Osteoblast (primary cell): Measurements from ENCODE around the gene NEU2. TPM values are rescaled to one million over a fixed set of nuclear protein-coding genes. Genes with fewer than 3 reads are reported as not detected.

ENCODE experiments used
- DNase-seq: peaks from one replicate; pipeline ENCODE4 v3.0.0; 2011; ENCODE audit warnings: low spot score, mixed read lengths; ENCODE audit not compliant: insufficient read length; ENCODE audit errors: missing footprints
- H2AFZ ChIP-seq: 2 replicates; pipeline ENCODE4 v1.6.0; 2011; ENCODE audit warnings: mild to moderate bottlenecking, low read length
- H3K27ac ChIP-seq: 2 replicates; pipeline ENCODE4 v1.5.1; 2011; ENCODE audit warnings: mild to moderate bottlenecking, low read depth, low read length, moderate library complexity
- H3K27me3 ChIP-seq: 2 replicates; pipeline ENCODE4 v1.6.0; 2012; ENCODE audit warnings: mild to moderate bottlenecking, control low read depth, inconsistent platforms, low read length, moderate library complexity; ENCODE audit not compliant: insufficient read depth
- H3K36me3 ChIP-seq: 2 replicates; pipeline ENCODE4 v1.5.1; 2011; ENCODE audit warnings: mild to moderate bottlenecking, low read length, control low read depth, moderate library complexity; ENCODE audit not compliant: insufficient read depth
- H3K4me1 ChIP-seq: 2 replicates; pipeline ENCODE4 v1.5.1; 2011; ENCODE audit warnings: mild to moderate bottlenecking, low read length, control low read depth, moderate library complexity; ENCODE audit not compliant: insufficient read depth
- H3K4me2 ChIP-seq: 2 replicates; pipeline ENCODE4 v1.6.0; 2011; ENCODE audit warnings: mild to moderate bottlenecking, low read length; ENCODE audit not compliant: insufficient read depth
- H3K4me3 ChIP-seq: fragments of 200-600 bp; sonication (generic); 3 replicates; pipeline ENCODE4 v1.5.1; 2012; ENCODE audit warnings: mild to moderate bottlenecking, low read length, inconsistent platforms; ENCODE audit not compliant: insufficient read depth
- H3K79me2 ChIP-seq: 2 replicates; pipeline ENCODE4 v1.6.0; 2012; ENCODE audit warnings: mild to moderate bottlenecking, low read length, control low read depth, inconsistent platforms; ENCODE audit not compliant: insufficient read depth
- H3K9me3 ChIP-seq: 2 replicates; pipeline ENCODE4 v1.5.1; 2011; ENCODE audit warnings: low read depth, low read length, control low read depth
- H4K20me1 ChIP-seq: 2 replicates; pipeline ENCODE4 v1.6.0; 2012; ENCODE audit warnings: mild to moderate bottlenecking, low read length, control low read depth; ENCODE audit not compliant: insufficient read depth
- total RNA-seq: library from RNA; depleted of rRNA; stranded (reverse); fragments of >200 nt; gene quantifications from 2 replicates; pipeline ENCODE4 v1.2.3, GENCODE V29; 2012
- TF ChIP-seq, protein P1 (sequence below): IDR thresholded peaks from 2 replicates; pipeline ENCODE4 v1.5.1; 2011; ENCODE audit warnings: mild to moderate bottlenecking, low read depth, low read length, moderate library complexity; ENCODE audit errors: extremely low read depth

NEU2 gene
- total RNA-seq, 1 donor, result not detected

DNA sequence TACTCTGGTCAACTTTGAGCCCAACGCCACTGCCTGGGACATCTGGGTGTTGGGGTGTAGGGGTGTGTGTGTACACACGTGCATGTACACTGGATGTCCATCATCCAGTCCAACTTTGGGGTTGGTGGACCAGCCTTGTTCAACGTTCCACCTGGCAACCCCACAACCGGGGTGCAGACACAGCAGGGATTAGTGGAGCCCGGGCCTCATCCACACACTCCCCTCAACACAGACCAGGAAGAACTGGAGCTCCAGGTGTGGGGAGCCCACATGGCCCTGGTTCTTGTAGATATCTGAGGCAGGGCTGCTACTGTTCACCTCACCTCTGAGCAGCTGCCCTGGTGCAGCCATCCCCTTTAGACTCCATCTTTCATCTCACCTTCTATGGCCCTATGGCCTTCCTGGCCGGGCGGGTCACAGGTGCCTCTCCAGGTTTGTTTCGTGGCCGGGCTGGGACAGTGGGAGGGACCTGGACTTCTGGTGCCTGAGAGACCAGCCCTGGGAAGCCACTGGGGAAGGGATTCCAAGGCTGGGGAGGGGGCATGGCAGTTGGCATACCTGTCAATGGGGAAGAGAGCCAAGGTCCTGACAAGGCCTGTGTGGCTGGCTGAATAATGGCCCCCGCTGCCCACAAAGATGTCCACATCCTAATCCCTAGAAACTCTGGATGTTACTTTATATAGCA is 7.5 kb downstream of the NEU2 start:
- H3K27ac ChIP-seq, result no peak overlapping the region
- H3K4me1 ChIP-seq, result peaks cover 2% of the 10 kb centered on the region
- TF ChIP-seq, protein P1, sequence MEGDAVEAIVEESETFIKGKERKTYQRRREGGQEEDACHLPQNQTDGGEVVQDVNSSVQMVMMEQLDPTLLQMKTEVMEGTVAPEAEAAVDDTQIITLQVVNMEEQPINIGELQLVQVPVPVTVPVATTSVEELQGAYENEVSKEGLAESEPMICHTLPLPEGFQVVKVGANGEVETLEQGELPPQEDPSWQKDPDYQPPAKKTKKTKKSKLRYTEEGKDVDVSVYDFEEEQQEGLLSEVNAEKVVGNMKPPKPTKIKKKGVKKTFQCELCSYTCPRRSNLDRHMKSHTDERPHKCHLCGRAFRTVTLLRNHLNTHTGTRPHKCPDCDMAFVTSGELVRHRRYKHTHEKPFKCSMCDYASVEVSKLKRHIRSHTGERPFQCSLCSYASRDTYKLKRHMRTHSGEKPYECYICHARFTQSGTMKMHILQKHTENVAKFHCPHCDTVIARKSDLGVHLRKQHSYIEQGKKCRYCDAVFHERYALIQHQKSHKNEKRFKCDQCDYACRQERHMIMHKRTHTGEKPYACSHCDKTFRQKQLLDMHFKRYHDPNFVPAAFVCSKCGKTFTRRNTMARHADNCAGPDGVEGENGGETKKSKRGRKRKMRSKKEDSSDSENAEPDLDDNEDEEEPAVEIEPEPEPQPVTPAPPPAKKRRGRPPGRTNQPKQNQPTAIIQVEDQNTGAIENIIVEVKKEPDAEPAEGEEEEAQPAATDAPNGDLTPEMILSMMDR, result no peak
- H2AFZ ChIP-seq, result no peak overlapping the region
- H3K79me2 ChIP-seq, result no peaks in the 10 kb centered on the region
- H3K4me2 ChIP-seq, result no peak overlapping the region
- H3K27me3 ChIP-seq, result peaks cover 8% of the 10 kb centered on the region
- H3K4me3 ChIP-seq, result no peak overlapping the region
- no peak for DNase-seq
- H4K20me1 ChIP-seq, result no peaks in the 10 kb centered on the region
- H3K9me3 ChIP-seq, result no peaks in the 10 kb centered on the region
- no peaks in the 10 kb centered on the region for H3K36me3 ChIP-seq

DNA sequence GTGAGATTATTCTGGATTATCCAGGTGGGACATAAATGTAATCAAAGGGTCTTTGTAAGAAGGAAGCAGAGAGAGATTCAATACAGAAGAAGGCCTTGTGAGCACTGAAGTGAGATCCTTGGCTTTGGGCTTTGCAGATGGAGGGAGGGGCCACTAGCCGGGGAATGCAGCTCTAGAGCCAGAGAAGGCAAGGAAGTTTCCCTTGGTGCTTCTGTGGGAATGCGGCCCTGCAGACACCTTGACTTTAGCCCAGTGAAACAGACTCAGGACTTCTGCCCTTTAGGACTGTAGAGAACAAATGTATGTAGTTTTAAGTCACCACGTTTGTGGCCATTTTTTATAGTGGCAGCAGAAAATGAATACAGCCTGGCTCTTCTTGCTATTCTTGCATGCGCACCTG is 8.1 kb downstream of the NEU2 start:
- H4K20me1 ChIP-seq, result no peaks in the 10 kb centered on the region
- H2AFZ ChIP-seq, result no peak overlapping the region
- H3K9me3 ChIP-seq, result no peaks in the 10 kb centered on the region
- no peaks in the 10 kb centered on the region for H3K36me3 ChIP-seq
- peaks cover 2% of the 10 kb centered on the region for H3K4me1 ChIP-seq
- H3K4me2 ChIP-seq, result no peak overlapping the region
- no peaks in the 10 kb centered on the region for H3K79me2 ChIP-seq
- no peak for DNase-seq
- H3K4me3 ChIP-seq, result no peak overlapping the region
- TF ChIP-seq, protein P1, result no peak
- H3K27me3 ChIP-seq, result peaks cover 8% of the 10 kb centered on the region
- H3K27ac ChIP-seq, result no peak overlapping the region

DNA sequence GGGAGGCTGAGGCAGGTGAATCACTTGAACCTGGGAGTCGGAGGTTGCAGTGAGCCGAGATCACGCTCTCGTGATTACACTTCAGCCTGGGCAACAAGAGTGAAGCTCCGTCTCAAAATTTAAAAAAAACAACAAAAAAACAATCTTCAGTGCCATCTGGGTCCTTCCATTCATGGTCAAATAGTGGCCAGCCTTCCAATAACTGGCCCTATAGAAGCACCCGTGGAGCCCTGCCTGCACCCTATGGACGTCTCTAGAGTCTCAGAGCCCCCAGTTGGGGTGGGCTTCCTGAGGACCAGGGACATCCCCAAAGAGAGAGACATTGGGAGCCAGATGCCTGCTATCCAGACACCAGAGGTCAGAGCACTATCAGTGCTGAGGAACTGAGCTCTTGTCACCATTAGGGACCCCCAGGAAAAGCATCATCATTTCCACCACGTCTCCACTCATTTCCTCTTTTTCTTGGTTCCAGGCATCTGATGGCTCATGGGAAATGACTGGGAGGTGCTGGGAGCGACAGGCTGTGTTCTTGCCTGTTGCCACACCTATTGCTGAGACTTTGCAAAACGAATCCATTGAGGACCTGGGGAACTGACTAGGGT is 9.4 kb downstream of the NEU2 start:
- Histone ChIP-seq H3K9me3 (no peaks in the 10 kb centered on the region), H3K79me2 (no peaks in the 10 kb centered on the region), H2AFZ (no peak overlapping the region), H3K27me3 (peaks cover 8% of the 10 kb centered on the region), H3K27ac (no peak overlapping the region), H3K36me3 (no peaks in the 10 kb centered on the region), H4K20me1 (no peaks in the 10 kb centered on the region), H3K4me3 (no peak overlapping the region), H3K4me1 (peaks cover 2% of the 10 kb centered on the region), H3K4me2 (no peak overlapping the region)
- TF ChIP-seq, protein P1, result no peak
- DNase-seq, result no peak

DNA sequence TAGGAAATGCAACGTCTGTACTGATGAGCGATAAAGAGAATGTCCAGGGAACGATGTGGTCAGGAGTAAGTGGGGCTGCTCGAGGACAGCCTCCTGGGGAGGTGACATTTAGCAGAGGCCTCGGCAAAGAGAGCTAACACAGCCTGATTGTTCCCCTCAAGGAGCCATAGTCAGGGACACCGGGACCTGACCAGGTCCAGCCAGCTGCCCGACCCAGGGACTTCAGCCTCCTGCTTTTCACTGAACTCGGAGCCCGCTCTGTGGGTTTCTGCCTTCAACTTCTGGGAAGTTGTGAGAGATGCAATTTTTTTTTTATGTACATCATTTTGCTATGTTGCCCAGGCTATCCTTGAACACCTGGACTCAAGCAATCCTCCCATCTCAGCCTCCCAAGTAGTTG is 10.1 kb downstream of the NEU2 start:
- H2AFZ ChIP-seq, result no peak overlapping the region
- H3K36me3 ChIP-seq, result no peaks in the 10 kb centered on the region
- TF ChIP-seq, protein P1, result no peak
- no peaks in the 10 kb centered on the region for H4K20me1 ChIP-seq
- no peak overlapping the region for H3K4me2 ChIP-seq
- H3K9me3 ChIP-seq, result no peaks in the 10 kb centered on the region
- peaks cover 8% of the 10 kb centered on the region for H3K27me3 ChIP-seq
- H3K27ac ChIP-seq, result no peak overlapping the region
- DNase-seq, result no peak
- H3K4me3 ChIP-seq, result no peak overlapping the region
- H3K4me1 ChIP-seq, result no peaks in the 10 kb centered on the region
- H3K79me2 ChIP-seq, result no peaks in the 10 kb centered on the region
